Activated T-helper 1 cell treated with anti-CD3 and anti-CD28 coated beads, Interleukin-2, amount 50 U/mL, for 16 hours (primary cell): ENCODE results near the gene PPP1R1C.
"Not testable (repeated sequence)": the region's sequence is repeated elsewhere in the genome, so short reads cannot be mapped to it uniquely, and the experiment has no call there.

Source experiments
- DNase-seq, 2 donors: peaks; one replicate each; pipeline ENCODE4 v3.0.0-alpha.2; 2020; ENCODE audit warnings: low read depth in 1 of 2, low spot score in 1 of 2

The PPP1R1C gene

GRCh38 chr2:181985632-181986205 is at the start of gene PPP1R1C:
Gene PPP1R1C, plus strand, starts transcription at chr2:181985853. Its CDS starts 258 bp downstream, at chr2:181986111.
- no peak for DNase-seq

- DNase-seq, result no peak
Observed at GRCh38 chr2:181937473-181937872, 48.2 kb upstream of the PPP1R1C start.

GRCh38 chr2:181943411-181944124 is 42.1 kb upstream of the PPP1R1C start:
- DNase-seq, result no peak

- no peak for DNase-seq
Observed at GRCh38 chr2:181944164-181944913, 41.3 kb upstream of the PPP1R1C start.

GRCh38 chr2:181944914-181945291 is 40.8 kb upstream of the PPP1R1C start:
- DNase-seq, result no peak

GRCh38 chr2:181946444-181947127 is 39.1 kb upstream of the PPP1R1C start:
- no peak for DNase-seq

- DNase-seq, result no peak
Observed at GRCh38 chr2:181947273-181947672, 38.4 kb upstream of the PPP1R1C start.

GRCh38 chr2:181948227-181948626 is 37.4 kb upstream of the PPP1R1C start:
- DNase-seq, result no peak

GRCh38 chr2:181949047-181949446 is 36.6 kb upstream of the PPP1R1C start:
- DNase-seq, result no peak

- no peak for DNase-seq
Observed at GRCh38 chr2:181952404-181953226, 33.0 kb upstream of the PPP1R1C start.

GRCh38 chr2:181953881-181954537 is 31.6 kb upstream of the PPP1R1C start:
- DNase-seq, result peak; percentile 34 to 36

GRCh38 chr2:181954538-181954883 is 31.1 kb upstream of the PPP1R1C start:
- no peak for DNase-seq

GRCh38 chr2:181955010-181955409 is 30.6 kb upstream of the PPP1R1C start:
- DNase-seq, result no peak

GRCh38 chr2:181955866-181956265 is 29.8 kb upstream of the PPP1R1C start:
- not testable (repeated sequence) for DNase-seq

- no peak for DNase-seq
Observed at GRCh38 chr2:181957668-181958067, 28.0 kb upstream of the PPP1R1C start.

GRCh38 chr2:181958726-181959125 is 26.9 kb upstream of the PPP1R1C start:
- no peak for DNase-seq

GRCh38 chr2:181959508-181959907 is 26.1 kb upstream of the PPP1R1C start:
- DNase-seq, result no peak

GRCh38 chr2:181961167-181961566 is 24.5 kb upstream of the PPP1R1C start:
- not testable (repeated sequence) for DNase-seq

- DNase-seq, result no peak
Observed at GRCh38 chr2:181962142-181962541, 23.5 kb upstream of the PPP1R1C start.

GRCh38 chr2:181970160-181970794 is 15.4 kb upstream of the PPP1R1C start:
- DNase-seq, result no peak
